ENCODE data around the gene CPN2.

CPN2 gene

DNA sequence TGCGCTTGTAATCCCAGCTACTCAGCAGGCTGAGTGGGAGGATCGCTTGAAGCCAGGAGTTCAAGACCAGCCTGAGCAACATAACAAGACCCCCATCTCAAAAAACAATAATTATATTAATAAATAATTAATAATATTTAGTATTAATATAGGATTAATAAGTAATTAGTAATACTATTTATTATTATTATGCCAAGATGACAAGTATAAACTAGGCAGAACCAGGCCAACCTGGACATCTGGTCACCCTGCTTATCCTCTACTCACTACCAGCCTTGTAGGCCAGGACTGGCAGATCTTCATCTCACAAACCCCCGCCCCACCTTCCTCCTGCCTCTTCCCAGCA is 429 bp downstream of the CPN2 start:
- no peak for DNase-seq

DNA sequence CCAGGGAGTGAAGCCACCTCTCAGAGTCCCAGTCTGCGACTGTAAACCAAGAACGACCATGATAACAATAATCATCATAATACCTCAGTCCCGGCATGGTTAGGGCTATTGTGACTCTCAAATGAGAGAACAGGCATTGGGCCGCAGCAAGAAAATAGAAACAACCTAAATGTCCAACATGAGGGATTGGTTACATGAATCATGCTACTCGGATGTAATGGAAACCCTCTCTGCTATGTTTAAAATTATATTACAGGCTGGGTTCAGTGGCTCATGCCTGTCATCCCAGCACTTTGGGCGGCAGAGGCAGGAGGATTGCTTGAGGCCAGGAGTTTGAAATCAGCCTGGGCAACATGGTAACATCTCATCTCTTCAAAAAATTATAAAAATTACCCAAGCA is 2.8 kb downstream of the CPN2 start:
- no peak for DNase-seq

DNA sequence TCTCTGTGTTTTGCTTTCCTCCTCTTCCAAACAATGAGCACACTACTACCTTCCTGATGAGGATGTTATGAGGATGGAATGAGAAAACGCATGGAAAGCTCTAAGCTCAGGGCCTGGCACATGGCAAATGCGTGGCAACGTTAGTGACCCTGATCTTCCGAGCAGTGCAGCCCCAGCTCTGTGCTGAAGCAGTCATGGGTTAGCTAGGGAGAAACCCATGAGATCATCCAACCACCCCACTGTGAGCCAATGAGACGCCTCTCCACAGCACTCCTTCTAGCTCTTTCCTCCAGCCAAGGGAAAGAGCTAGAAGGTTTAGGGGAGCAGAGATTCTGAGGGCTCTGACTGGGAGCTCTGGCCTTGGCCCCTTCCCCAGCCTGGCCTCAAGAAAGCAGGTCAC is 4.5 kb downstream of the CPN2 start:
- DNase-seq = no peak

DNA sequence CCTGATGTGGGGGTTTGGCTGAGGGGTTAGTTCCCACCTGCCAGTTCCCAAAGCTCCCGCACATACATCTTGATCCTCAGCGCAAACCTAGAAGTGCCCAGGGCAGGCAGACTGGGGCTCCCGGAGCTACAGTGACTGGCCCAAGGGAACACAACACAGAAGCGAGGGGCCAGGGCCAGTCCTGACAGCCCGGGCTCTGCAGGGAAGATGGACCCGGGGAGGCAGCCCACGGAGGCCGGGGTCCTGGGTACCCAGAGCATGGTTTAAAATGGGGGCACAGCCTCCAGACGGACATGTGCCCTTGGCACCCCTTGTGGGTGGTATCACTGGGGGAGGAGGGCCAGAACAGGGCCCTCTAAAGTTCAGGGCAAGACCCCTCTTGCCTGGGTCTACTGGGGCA is 5.1 kb downstream of the CPN2 start:
- DNase-seq = no peak

DNA sequence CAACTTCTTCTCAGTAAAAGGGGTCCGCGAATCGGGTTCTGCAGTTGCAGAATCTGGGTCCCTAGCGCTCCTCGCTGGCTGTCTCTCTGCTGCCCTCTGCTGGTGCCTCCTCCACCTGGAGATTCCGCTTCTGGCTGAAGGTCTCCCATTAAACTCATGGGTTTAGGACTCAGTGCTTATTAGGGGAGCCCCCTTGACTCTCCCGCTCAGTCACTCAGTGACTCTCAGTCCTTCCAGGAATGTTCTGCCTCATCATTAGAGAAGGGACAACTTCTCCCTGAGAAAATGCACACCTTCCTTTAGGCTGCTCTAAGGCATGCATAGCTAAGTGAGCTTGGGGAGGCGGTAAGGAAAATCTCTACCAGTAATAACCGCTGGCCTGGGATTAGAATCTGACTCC is 7.1 kb downstream of the CPN2 start:
- DNase-seq = peak; percentile 3

DNA sequence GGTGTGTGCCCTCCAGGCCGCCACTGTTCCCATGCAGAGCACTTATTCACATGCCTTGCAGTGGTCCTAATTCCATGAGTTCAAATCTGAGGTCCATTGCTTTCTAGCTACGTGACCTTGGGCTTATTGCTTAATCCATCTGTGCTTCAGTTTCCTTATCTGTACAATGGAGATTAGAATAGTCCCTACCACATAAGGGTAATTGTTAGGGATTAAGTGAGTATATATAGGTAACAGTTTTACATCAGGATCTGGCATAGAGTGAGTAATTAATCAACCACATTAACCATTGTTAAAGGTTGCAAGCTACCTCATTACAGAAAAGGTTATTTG is 7.6 kb downstream of the CPN2 start:
- DNase-seq = no peak

DNA sequence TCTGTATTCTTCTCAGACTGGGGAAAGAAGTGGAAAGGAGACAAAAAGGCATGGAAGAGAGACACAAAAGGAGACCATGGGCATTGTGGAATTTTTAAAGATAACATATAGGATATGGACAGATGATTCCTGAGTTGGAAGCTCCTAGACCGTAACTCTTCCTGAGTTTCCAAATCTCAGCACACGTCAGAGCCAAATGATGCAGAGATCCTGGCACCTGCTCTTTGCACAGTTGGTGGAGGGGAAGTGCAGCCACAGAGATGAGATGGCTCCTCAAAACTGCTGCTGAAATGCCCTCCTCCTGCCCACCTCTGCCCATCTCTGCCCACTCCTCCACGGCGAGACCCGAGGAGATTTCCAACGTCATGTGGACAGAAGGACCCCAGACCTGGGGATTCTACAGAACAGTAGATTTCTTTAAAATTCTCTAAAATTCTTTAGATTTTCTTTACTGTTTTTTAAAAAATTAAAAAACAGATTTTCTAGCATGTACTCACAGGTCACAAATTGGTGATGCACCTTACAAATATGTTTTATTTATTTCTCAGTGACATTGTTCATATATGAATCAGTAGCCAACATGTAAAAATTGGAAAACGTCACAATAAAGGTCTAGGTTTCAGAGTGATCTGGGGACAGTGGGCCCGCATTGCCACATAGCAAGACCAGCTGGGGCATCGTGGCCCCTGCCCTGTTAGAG is 8.1 kb downstream of the CPN2 start:
- no peak for DNase-seq

DNA sequence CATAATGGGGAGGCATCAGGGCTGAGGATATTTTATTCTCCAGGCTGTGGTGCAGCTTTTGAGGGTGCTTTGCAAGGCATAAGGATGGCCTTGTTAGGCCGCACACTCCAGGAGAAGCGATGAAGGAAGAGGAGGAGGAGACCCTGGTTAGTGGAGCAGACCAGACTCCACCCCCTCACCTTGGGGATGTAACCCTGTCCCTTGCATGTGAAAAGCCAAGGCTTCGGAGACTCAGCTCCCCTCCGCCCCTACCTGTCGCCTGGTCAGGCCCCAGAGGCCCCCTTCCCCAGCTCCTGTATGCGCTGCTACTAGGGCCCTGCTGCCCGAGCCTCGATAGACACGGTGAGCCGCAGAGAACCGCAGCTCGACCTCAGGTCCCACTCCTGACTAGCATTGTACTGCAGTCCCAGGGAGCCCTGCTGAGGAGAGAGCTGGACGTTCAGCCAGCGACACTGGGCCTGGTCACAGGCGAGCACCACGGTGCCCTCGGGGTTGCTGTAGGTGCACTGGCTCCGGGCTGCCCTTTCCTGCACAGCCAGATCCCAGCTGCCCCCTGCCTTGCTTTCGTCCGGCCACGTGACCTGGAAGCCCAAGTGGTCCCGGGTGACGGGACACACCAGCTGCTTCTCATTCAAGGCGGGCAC is 10.2 kb downstream of the CPN2 start:
- DNase-seq = no peak

DNA sequence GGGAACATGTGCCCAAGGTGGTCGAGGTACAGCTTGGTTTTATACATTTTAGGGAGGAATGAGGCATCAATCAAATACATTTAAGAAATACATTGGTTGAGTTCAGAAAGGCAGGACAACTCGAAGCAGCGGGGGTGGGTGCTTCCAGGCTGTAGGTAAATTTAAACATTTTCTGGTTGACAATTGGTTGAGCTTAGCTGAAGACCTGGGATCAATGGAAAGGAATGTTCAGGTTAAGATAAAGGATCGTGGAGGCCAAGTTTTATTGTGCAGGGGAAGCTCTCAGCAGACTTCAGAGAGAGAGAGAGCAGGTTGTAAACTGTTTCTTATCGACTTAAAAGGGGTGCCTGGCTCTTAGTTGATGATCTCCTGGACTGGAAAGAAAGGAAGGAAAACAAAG is 11.3 kb downstream of the CPN2 start:
- DNase-seq = no peak

DNA sequence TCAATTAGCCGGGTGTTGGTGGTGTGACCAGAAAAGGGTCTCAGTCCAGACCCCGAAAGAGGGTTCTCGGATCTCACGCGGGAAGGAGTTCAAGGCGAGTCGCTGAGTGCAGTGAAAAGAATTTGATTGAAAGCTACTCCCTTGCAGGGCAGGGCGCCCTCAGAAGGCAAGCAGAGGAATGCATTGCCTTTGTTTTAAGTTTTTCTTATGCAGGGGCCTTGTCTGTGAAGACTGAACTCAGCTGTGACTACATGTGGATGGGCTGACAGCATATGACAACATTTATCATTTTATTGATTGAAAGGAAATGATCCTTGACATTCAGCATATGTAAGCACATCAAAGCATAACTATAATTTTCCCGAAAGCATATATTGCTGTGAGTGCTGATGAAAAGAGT is 11.8 kb downstream of the CPN2 start:
- no peak for DNase-seq

DNA sequence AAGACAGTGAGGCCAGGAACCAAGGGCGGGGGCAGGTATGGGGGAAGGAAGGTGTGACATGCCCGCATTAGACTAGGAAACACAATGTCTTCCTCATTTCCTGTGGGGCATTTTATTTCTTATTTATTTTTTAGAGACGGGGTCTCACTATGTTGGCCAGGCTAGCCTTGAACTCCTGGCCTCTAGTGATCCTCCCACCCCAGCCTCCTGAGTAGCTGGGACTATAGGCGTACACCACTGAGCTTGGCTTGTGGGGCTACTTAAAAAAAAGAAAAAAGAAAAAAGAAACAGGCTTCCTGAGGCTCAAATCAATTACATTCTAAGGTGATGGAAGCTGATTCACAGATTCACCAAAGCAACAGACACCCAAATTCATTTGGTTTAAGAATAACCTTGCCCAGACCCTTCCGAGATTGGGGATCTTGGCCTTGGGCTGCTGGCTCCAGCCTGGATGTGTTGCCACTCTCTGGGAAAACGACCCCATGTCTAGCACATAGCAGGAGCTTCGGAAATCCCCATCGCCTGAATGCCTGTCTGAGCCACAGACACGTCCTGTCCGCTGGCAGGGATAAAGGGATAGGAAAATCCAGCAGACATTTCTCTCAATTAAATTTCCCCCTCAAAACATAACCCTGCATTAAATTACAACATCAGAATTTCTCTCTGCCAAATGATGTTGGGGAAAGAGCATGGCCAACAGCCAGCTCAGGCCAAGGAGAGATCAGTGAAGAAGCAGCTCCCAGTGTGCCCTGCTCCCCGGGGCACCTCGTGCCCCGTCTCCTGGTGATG is 13.0 kb downstream of the CPN2 start:
- DNase-seq = no peak

DNA sequence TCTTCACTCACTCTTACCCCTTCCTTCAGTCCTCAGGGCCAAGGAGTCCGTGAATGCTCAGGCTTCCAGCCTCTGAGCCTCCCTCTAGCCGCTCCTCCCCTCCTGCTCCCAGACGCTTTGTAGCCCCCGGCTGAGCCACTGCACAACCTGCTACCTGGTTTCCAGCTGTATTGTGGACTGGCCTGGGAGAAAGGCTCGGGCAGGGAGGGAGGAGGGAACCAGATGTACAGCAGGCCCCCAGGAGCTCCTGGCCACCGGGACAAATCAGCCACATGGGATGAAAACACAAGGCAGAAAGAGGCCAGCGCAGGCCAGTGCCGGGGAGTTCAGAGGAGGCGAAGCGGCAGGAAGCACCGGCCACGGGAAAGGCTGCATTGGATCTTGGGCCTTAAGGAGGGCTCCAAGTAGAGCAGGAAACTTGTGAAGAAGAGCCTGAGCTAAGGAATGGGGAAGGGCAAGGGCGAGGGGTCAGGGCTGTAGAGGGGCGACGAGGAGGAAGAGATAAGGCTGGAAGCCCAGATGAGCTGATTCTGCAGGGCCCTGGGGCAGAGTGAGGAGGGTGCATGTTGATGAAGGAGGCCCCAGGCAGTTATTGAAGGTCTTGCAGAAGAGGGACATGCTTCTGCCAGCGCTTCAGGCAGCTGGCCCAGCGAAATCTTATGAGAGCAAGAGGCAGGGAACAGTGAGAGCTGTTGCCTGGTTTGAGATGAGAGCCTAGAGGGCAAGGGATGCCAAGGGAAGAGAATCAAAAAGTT is 14.3 kb downstream of the CPN2 start:
- no peak for DNase-seq

DNA sequence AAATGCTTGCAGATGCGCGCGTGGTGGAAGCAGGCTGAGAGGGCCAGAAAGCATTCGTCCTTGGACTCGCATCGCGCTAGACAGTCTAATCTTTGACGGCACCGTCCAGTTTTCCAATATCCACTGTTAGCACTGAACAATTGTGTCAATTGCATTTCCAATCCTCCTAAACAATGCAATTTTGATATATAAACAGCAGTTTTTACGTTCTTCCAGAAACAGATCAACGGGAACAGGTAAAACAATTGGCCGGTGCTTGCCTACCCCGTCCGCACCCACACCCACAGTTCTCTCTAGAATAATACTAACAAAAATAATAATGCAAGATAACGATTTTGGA is 17.2 kb downstream of the CPN2 start:
- no peak for DNase-seq

DNA sequence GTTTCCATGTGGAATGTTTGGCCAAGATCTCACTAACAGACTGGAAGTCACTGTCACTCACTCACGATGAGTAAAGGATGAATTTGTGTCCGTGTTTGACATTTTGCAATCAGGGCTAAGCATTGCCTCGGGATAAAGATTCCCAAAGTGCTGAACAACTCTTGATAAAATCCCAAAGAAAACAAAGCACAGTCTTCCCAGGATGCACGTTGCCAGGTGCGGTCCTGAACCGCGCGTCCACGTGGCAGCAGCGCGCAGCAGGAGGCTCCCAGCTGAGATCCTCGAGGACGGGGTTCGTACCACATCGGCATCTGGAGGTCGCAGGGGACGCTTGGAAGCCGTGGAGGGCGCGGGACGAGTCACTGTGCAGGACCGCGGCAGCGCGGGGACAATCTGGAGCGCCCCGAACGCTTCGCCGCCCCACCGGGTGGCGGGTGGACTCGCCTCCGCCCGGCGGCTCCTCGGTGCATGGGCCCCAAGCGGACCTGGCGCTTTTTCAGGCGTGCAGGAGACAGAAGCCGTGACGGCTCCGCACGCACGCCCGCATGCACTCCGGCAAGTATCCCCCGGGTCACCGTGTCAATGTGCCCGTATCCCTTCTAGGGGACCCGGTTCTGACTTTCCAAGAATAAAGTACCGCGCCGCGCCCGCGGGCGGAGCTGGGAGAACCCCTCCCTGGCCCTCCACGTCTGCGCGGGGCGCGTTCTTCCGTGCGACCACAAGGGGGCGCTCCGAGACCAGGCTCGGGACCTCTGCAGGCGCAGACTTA is 17.7 kb downstream of the CPN2 start:
- no peak for DNase-seq

DNA sequence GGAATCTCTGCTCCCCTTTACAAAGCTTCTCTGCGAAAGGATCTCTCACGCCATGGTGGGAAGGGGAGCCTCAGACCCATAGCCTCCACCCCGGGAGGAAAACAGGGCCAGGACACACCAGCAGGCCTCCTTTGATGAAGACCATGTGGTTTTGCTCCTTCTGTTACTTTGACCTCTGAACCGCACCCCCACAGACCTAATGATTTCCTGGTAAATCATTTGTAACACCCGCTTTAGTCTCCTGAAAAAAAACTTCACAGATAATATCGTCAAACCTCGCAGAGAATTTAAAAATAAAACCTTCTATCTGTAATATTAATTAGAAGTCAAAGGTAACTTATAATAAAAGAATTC is 18.3 kb downstream of the CPN2 start:
- no peak for DNase-seq

DNA sequence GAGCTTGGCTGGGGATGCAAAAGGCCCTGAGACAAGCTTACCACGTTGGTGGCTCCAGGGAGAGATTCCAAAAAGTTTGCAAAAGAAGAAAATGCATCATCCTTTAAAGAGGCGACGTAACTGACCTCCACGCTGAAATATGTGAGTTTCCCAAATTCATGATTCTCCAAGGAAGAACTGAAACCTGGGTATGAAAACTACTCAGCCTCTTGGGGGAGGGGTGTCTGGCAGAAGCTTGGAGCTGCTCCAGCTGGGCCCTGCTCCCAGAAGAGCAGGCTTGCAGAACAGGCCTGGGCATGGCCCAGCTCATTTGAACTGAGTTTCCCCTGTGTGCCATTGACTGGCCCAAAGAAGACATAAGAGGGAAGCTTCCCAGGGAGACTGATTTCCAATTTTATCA is 20.5 kb downstream of the CPN2 start:
- no peak for DNase-seq

DNA sequence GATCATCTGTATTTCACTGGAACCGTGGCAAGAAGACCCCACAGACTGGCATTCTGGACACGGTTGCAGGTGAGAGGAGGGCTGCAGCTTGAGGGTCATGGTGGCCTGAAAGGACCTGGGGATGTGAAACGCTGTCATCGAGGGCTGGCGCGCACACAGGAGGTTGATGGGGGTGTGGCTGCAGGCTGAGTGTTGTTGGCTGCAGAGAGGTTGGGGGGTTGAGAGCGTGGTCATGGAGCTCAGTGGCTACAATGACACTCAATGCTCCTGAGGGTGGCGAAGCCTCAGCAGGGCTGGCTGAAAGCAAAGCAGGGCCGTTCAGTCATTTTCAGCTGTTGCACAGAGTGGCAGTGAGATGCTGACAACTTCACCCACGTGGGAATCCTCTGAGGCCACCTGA is 21.0 kb downstream of the CPN2 start:
- no peak for DNase-seq

DNA sequence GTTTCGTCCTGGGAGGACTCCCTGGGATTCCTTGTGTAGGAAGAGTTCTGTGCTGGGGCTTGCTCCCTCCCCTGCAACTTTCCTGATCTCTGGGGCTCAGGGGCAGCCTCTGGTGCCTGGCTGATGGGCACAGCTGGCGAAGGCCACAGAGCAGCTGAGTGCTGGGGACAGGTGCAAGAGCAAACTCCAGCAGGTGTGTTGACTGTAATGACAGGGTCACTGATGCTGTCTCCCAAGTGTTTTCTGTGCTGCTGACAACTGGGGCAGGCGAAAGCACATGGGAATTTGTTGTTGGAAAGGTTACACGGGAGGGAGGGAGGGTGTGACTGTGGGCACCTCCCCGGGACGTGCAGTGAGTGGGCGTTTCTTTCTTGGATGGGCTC is 21.6 kb downstream of the CPN2 start:
- no peak for DNase-seq

DNA sequence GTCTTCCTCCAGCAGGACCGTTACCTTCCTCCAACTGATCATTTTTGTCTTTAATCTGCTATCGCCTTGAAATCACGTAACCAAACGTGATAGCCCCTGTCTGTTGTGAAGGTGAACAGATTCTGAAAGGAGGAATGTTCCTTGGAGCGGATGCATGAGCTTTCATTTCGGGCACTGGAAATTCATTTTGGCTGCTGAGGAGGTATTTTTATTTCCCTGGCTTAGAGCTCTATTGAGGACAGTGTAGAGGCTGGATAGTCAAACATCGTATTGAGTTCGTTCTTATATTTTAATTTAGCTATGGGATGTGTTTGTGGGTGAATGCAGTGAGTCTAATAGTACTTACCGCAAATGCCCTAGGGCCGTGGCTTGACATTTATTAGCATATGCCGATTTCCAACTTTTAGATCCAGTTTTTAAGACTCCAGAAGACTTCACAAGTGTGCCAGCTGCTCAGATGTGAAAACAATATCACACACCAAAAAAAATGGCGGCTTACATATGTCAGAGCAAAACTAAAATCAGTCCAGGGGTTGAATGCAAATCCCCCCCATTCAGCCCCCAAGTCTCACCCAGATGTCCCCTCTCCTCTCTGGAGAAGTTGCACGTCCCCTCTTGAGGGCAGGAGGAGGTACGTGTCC is 22.1 kb downstream of the CPN2 start:
- DNase-seq = no peak

DNA sequence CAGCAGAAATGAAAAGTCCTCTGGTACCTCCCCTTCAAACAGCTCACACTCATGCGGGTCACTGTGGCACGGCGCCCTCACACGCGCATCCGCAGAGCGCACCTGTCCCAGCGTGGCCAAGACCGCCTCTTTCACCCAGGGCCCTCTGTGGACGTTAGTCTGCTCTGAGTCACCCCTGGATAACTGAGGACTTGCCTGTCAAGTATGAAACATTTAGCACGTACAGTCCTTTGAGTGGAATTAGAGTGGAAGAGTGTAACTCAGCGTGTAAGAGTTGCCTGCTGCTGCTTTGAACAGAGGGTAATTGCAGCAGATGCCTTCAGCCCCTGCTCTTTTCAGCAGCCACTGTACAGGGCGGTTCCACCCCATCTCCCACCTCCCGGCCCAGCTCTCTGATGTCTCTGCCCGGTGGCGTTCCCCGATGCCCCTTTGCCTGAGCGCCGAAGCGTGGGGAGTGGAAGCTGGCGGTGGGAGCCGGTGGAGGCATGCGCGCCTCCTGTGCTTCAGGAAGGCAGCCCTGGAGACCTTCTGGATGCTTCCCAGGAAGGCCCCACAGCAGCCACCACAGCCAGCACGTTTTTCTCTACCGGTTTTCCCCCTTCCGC is 23.0 kb downstream of the CPN2 start:
- DNase-seq = no peak

DNA sequence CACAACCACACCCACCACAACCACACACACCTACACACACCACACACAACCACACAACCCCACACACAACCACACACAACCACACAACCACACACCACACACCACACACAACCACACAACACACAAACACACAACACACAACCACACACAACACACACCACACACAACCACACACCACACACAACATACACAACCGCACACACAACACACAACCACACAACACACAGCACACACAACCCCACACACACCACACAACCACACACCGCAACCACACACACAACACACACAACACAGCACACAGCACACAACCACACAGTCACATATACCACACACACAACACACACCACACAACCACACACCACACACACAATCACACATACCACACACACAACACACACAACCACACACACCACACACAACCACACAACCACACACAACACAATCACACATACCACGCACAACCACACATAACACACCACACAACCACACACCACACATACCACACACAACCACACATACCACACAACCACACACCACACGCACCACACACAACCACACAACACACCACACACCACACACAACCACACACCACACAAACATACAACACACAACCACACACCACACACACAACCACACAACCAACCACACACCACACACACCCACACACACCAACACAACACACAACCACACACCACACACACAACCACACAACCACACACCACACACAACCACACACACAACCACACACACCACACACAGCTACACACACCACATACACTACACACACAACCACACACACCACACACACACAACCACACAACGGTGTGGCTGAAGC is 23.7 kb downstream of the CPN2 start:
- DNase-seq = no peak

DNA sequence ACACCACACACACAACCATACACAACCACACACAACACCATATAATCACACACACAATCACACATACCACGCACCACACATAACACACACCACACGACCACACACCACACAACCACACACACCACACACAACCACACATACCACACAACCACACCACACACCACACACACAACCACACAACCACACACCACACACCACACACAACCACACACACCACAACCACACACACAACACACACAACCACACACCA is 24.2 kb downstream of the CPN2 start:
- DNase-seq = no peak
